HCT116 (cell line): ENCODE results near the gene CCDC183. TPM values are rescaled to one million over a fixed set of nuclear protein-coding genes. Genes with fewer than 3 reads are reported as not detected.

ENCODE experiments used
- ATAC-seq: fragments of 200-7000 bp; cut with Tn5 transposase; 2 replicates; pipeline ENCODE4 v1.9.1; 2020; ENCODE audit warnings: mild to moderate bottlenecking, moderate library complexity
- BruUV-seq: library from RNA; stranded (reverse); fragments of 400-500 nt; replicated peaks from 2 replicates; lab custom pipeline; 2021; lab: Mats Ljungman, UMichigan
- CTCF ChIA-PET: fragments of 300-600 bp; sonication (Branson Sonifier 250); formaldehyde crosslinking; loops from one replicate; lab custom pipeline; 2021; ENCODE audit warnings: antibody characterized with exemption; lab: Charles Lee
- POLR2A ChIA-PET: fragments of 300-600, 350-600 bp; sonication (Branson Sonifier 250); formaldehyde crosslinking; loops from one replicate; lab custom pipeline; 2021; ENCODE audit warnings: antibody characterized with exemption; lab: Charles Lee
- RAD21 ChIA-PET, 2 experiments: fragments of 300-600 bp; sonication (Branson Sonifier 250); formaldehyde crosslinking; loops; one replicate each; lab custom pipeline; 2023; ENCODE audit warnings: low total read pairs in 2 of 2; ENCODE audit not compliant: uncharacterized antibody in 2 of 2, unreplicated experiment in 2 of 2, low non-redundant PET in 1 of 2; lab: Charles Lee
- DNase-seq: peaks from one replicate; pipeline ENCODE4 v3.0.0-alpha.2; 2010; ENCODE audit warnings: low read depth, low spot score
- H2AFZ ChIP-seq: fragments of 200-600 bp; shearing (Covaris generic), sonication (generic); 2 replicates; pipeline ENCODE4 v1.6.1; 2017; ENCODE audit warnings: low read depth, mixed run types, mixed read lengths, antibody characterized with exemption, low read length; ENCODE audit not compliant: poor library complexity, severe bottlenecking
- H3K27ac ChIP-seq: 2 replicates; pipeline ENCODE4 v1.5.1; 2012; ENCODE audit warnings: low read depth, low read length
- H3K27me3 ChIP-seq: fragments of 200-600 bp; sonication (generic); 2 replicates; pipeline ENCODE4 v1.6.1; 2016; ENCODE audit warnings: mixed run types, low read length, mixed read lengths; ENCODE audit not compliant: insufficient read depth
- H3K36me3 ChIP-seq, 2 experiments: fragments of 200-500 bp in 1 of 2; fragments of 200-600 bp in 1 of 2; sonication (Bioruptor generic) in 1 of 2; sonication (generic) in 1 of 2; 2 replicates each; pipeline versions ENCODE4 v1.5.1 to v1.6.1; 2014 to 2016; ENCODE audit warnings: low read length in 2 of 2, inconsistent platforms in 1 of 2, mixed read lengths in 1 of 2, mixed run types in 1 of 2; ENCODE audit not compliant: insufficient read depth in 2 of 2, control insufficient read depth in 1 of 2
- H3K4me1 ChIP-seq, 2 experiments: fragments of 200-600 bp in 1 of 2; sonication (generic) in 1 of 2; 2 replicates each; pipeline versions ENCODE4 v1.5.1 to v1.6.1; 2012 to 2017; ENCODE audit warnings: low read length in 2 of 2, inconsistent platforms in 1 of 2, mild to moderate bottlenecking in 1 of 2, mixed read lengths in 1 of 2, mixed run types in 1 of 2, moderate library complexity in 1 of 2; ENCODE audit not compliant: insufficient read depth in 2 of 2, control insufficient read depth in 1 of 2
- H3K4me2 ChIP-seq: fragments of 200-600 bp; sonication (generic); 2 replicates; pipeline ENCODE4 v1.6.1; 2017; ENCODE audit warnings: mixed run types, low read length, mixed read lengths
- H3K4me3 ChIP-seq, 2 experiments: fragments of 200-600 bp in 1 of 2; sonication (generic) in 1 of 2; replicated peaks in 1 of 2; 2 replicates each; pipeline ENCODE4 v1.5.1; 2011 to 2016; ENCODE audit warnings: low read length in 2 of 2, control low read depth in 1 of 2, low read depth in 1 of 2, mild to moderate bottlenecking in 1 of 2, mixed read lengths in 1 of 2, mixed run types in 1 of 2
- H3K79me2 ChIP-seq: fragments of 200-600 bp; sonication (generic); 2 replicates; pipeline ENCODE4 v1.6.1; 2017; ENCODE audit warnings: mild to moderate bottlenecking, mixed run types, low read length, moderate library complexity, mixed read lengths; ENCODE audit not compliant: insufficient read depth
- H3K9ac ChIP-seq: fragments of 200-600 bp; sonication (generic); 2 replicates; pipeline ENCODE4 v1.6.1; 2016; ENCODE audit warnings: low read length, mixed read lengths
- H3K9me2 ChIP-seq: fragments of 200-600 bp; sonication (generic), shearing (Covaris generic); 2 replicates; pipeline ENCODE4 v1.6.1; 2017; ENCODE audit warnings: mixed run types, mild to moderate bottlenecking, moderate library complexity; ENCODE audit not compliant: insufficient read depth
- H3K9me3 ChIP-seq, 2 experiments: fragments of 200-500 bp in 1 of 2; fragments of 200-600 bp in 1 of 2; sonication (Bioruptor generic) in 1 of 2; sonication (generic) in 1 of 2; 2 replicates each; pipeline ENCODE4 v1.6.1; 2014 to 2017; ENCODE audit warnings: low read length in 2 of 2, mixed read lengths in 2 of 2, inconsistent platforms in 1 of 2, low read depth in 1 of 2, mild to moderate bottlenecking in 1 of 2, mixed run types in 1 of 2, moderate library complexity in 1 of 2; ENCODE audit not compliant: control insufficient read depth in 1 of 2, insufficient read depth in 1 of 2
- H4K20me1 ChIP-seq: fragments of 200-600 bp; sonication (generic), shearing (Covaris generic); 2 replicates; pipeline ENCODE4 v1.6.1; 2017; ENCODE audit warnings: mixed run types, mild to moderate bottlenecking, moderate library complexity; ENCODE audit not compliant: insufficient read depth
- EZH2phosphoT487 ChIP-seq: fragments of 200-600 bp; IDR thresholded peaks from 2 replicates; pipeline ENCODE4 v1.6.1; 2018; ENCODE audit warnings: antibody characterized with exemption, borderline replicate concordance
- POLR2AphosphoS5 ChIP-seq: IDR thresholded peaks from 2 replicates; pipeline ENCODE4 v1.6.1; 2011; ENCODE audit warnings: mild to moderate bottlenecking, low read depth, low read length, moderate library complexity
- REST ChIP-seq: IDR thresholded peaks from 2 replicates; pipeline ENCODE4 v1.6.1; 2012; ENCODE audit warnings: low read depth
- ZNF274 ChIP-seq: fragments of 200-500 bp; sonication (Bioruptor generic); IDR thresholded peaks from 2 replicates; pipeline ENCODE4 v1.6.1; 2014; ENCODE audit warnings: mild to moderate bottlenecking, low read depth, low read length, inconsistent platforms
- intact Hi-C: fragments of 100-400 bp; cut with micrococcal nuclease; formaldehyde crosslinking; loops from 2 replicates; pipeline ENCODE4 v1.10.0; 2022
- total RNA-seq: library from RNA; stranded (reverse); gene quantifications from one replicate; pipeline ENCODE4 v1.2.1, GENCODE V29; 2021; ENCODE audit not compliant: unreplicated experiment

Gene CCDC183
- total RNA-seq, 1 experiment from 2014 or later = 2.8 TPM

- Histone ChIP-seq H3K36me3 (peaks cover 0 to 11% of the 10 kb centered on the region in 2 experiments; a peak in 1 of 4 replicates), H3K27ac (no peak overlapping the region), H4K20me1 (no peaks in the 10 kb centered on the region), H3K4me1 (peaks cover 4 to 16% of the 10 kb centered on the region in 2 experiments; a peak in 2 of 4 replicates), H2AFZ (no peak overlapping the region), H3K79me2 (peaks cover 3% of the 10 kb centered on the region; the same call in 1 of the 2 replicates), H3K9me2 (no peaks in the 10 kb centered on the region), H3K4me3 (no peak overlapping the region), H3K9me3 (no peaks in the 10 kb centered on the region), H3K27me3 (no peaks in the 10 kb centered on the region), H3K9ac (no peak overlapping the region), H3K4me2 (no peak overlapping the region)
- ChIA-PET RAD21 (no interaction called here), CTCF (no interaction called here), POLR2A (no interaction called here)
- no peak for TF ChIP-seq ZNF274
- no peak for TF ChIP-seq EZH2phosphoT487
- no peak for TF ChIP-seq POLR2AphosphoS5
- TF ChIP-seq REST = no peak
- no peak for ATAC-seq
- no TSS peak for BruUV-seq
- no peak for DNase-seq
- intact Hi-C loops = no loop called here
Observed at GRCh38 chr9:136854842-136855460, 58.8 kb downstream of the CCDC183 start.
